Measurements from ENCODE around the gene RAB15. TPM values are rescaled to one million over a fixed set of nuclear protein-coding genes. Genes with fewer than 3 reads are reported as not detected.

Gene RAB15
- total and polyA plus RNA-seq, 4 donors: 4.1 to 10.2 (median 8.5) TPM

- Histone ChIP-seq H3K9me3 (ENCODE audit: control insufficient read depth, low read length) (no peaks in the 10 kb centered on the region), H3K27me3 (ENCODE audit: control insufficient read depth in 1 of 2, insufficient read depth in 2 of 2, low read length in 1 of 2) (no peaks in the 10 kb centered on the region), H3K4me1 (ENCODE audit: control insufficient read depth in 1 of 2, insufficient read depth in 2 of 2, low read length in 2 of 2) (no peaks in the 10 kb centered on the region), H3K4me3 (ENCODE audit: low read length in 2 of 2) (no peak overlapping the region), H3K36me3 (ENCODE audit: control insufficient read depth in 1 of 2, insufficient read depth in 2 of 2, low read length in 1 of 2) (no peaks in the 10 kb centered on the region), H3K27ac (ENCODE audit: low read depth in 1 of 2, low read length in 2 of 2) (no peak overlapping the region)
- 79 to 86% methylated on average over 6 of the region's 6 CpGs for whole genome bisulfite sequencing, 2 donors
- DNase-seq (no peak), ATAC-seq (ENCODE audit: low FRiP score) (no peak)
- intact Hi-C loops (cut with DNase I): no loop called here
Measured at GRCh38 chr14:64906022-64906421, 66.1 kb downstream of the RAB15 start.

DNA sequence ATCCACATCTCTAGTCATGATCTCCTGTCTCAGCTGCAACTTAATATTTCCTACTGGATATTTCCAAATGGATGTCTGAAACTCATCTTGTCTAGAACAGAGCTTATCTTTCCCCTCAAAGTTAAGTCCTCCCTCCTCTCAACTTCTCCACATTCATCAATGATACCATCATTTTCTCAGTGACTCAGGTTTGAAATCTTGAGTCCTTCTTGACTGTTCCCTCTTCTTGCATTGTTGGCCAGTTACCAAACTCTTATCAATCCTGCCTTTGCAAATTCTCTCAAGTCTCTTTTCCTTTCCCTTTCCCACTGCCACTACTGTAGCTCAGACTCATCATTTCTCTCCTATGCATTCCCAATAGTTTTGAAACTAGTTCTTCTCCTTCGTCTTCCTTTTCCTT, 72.2 kb downstream of the RAB15 start:
- WGBS, 2 donors: 78 to 79% methylated on average over 1 of the region's 1 CpG
- no peak for DNase-seq
- Histone ChIP-seq H3K4me1 (ENCODE audit: control insufficient read depth in 1 of 2, insufficient read depth in 2 of 2, low read length in 2 of 2) (no peaks in the 10 kb centered on the region), H3K4me3 (ENCODE audit: low read length in 2 of 2) (no peak overlapping the region), H3K9me3 (ENCODE audit: control insufficient read depth, low read length) (no peaks in the 10 kb centered on the region), H3K27me3 (ENCODE audit: control insufficient read depth in 1 of 2, insufficient read depth in 2 of 2, low read length in 1 of 2) (no peaks in the 10 kb centered on the region), H3K27ac (ENCODE audit: low read depth in 1 of 2, low read length in 2 of 2) (no peak overlapping the region), H3K36me3 (ENCODE audit: control insufficient read depth in 1 of 2, insufficient read depth in 2 of 2, low read length in 1 of 2) (no peaks in the 10 kb centered on the region)
- intact Hi-C loops (cut with DNase I): loop anchor here in 1 of 2 donors (5.0 kb wide), 1 partner anchor 37 kb away; no protein-coding TSS in a partner anchor
- no peak for ATAC-seq (ENCODE audit: low FRiP score)

Other genes with a start within 250 kb of the RAB15 start
- 1 to 10 TPM; 5.4 to 7.9 TPM for gene SPTB, start 92.4 kb downstream of the RAB15 start, total RNA-seq
- 1 to 10 TPM; 1.1 to 1.5 TPM for gene SPTB, start 92.4 kb downstream of the RAB15 start, polyA plus RNA-seq
- 10 to 100 TPM; 75.6 to 80.4 TPM for gene CHURC1, start 57.9 kb downstream of the RAB15 start, total RNA-seq
- 100 to 1,000 TPM in 1 of 2 donors, 10 to 100 TPM in 1; 76.4 to 106 TPM for gene CHURC1, start 57.9 kb downstream of the RAB15 start, polyA plus RNA-seq
- gene GPX2, start 29.6 kb downstream of the RAB15 start, total RNA-seq: not detected
- gene GPX2, start 29.6 kb downstream of the RAB15 start, polyA plus RNA-seq: 10 to 100 TPM in 1 of 2 donors, not detected in 1; 16.8 TPM
- 10 to 100 TPM; 13.2 to 22.5 TPM for gene FNTB, start 14.6 kb upstream of the RAB15 start, total RNA-seq
- gene FNTB, start 14.6 kb upstream of the RAB15 start, polyA plus RNA-seq: 1 to 10 TPM; 4.4 to 8.1 TPM
- gene MAX, start 130.2 kb upstream of the RAB15 start, total RNA-seq: 10 to 100 TPM; 65.6 to 98.0 TPM
- 10 to 100 TPM; 42.6 to 61.7 TPM for gene MAX, start 130.2 kb upstream of the RAB15 start, polyA plus RNA-seq

Data from aorta (tissue), 5 donors.